ENCODE results near the gene MRAP. TPM values are rescaled to one million over a fixed set of nuclear protein-coding genes. Genes with fewer than 3 reads are reported as not detected.
"Not testable (repeated sequence)": the region's sequence is repeated elsewhere in the genome, so short reads cannot be mapped to it uniquely, and the experiment has no call there.

The MRAP gene
- total RNA-seq, 1 experiment from 2014 or later: not detected

GRCh38 chr21:32260130-32260529, 38.5 kb upstream of the MRAP start:
- no peak overlapping the region for H3K4me3 Mint-ChIP-seq (ENCODE audit: low read depth, unreplicated experiment)
- peaks cover 10% of the 10 kb centered on the region for H3K27me3 Mint-ChIP-seq (ENCODE audit: unreplicated experiment)
- intact Hi-C loops (cut with micrococcal nuclease; ENCODE audit: unreplicated experiment): no loop called here
- H3K4me1 Mint-ChIP-seq (ENCODE audit: low read depth, unreplicated experiment): peaks cover 13% of the 10 kb centered on the region
- CTCF ChIA-PET: interaction anchor here (0.7 kb wide), 1 partner anchor 13 kb away, joined by 3 read pairs; no protein-coding TSS in a partner anchor
- no TSS peak for BruUV-seq (replicated peaks)
- no peaks in the 10 kb centered on the region for H3K9me3 Mint-ChIP-seq (ENCODE audit: low read depth, unreplicated experiment)
- peaks cover 5% of the 10 kb centered on the region for H3K36me3 Mint-ChIP-seq (ENCODE audit: insufficient read depth, unreplicated experiment)
- no peak for TF ChIP-seq CTCF (IDR thresholded peaks at IDR 0.05; ENCODE audit: unreplicated experiment)
- no peak overlapping the region for H3K27ac Mint-ChIP-seq (ENCODE audit: unreplicated experiment)
- DNase-seq: no peak

- CTCF ChIA-PET: no interaction called here
- Mint-ChIP-seq H3K27me3 (ENCODE audit: unreplicated experiment) (no peaks in the 10 kb centered on the region), H3K9me3 (ENCODE audit: low read depth, unreplicated experiment) (no peaks in the 10 kb centered on the region), H3K4me1 (ENCODE audit: low read depth, unreplicated experiment) (peaks cover 13% of the 10 kb centered on the region), H3K27ac (ENCODE audit: unreplicated experiment) (no peak overlapping the region), H3K4me3 (ENCODE audit: low read depth, unreplicated experiment) (no peak overlapping the region), H3K36me3 (ENCODE audit: insufficient read depth, unreplicated experiment) (peaks cover 8% of the 10 kb centered on the region)
- no peak for TF ChIP-seq CTCF (IDR thresholded peaks at IDR 0.05; ENCODE audit: unreplicated experiment)
- DNase-seq: no peak
- BruUV-seq (replicated peaks): no TSS peak
- intact Hi-C loops (cut with micrococcal nuclease; ENCODE audit: unreplicated experiment): no loop called here
Observed at GRCh38 chr21:32261929-32262328, 36.7 kb upstream of the MRAP start.

- CTCF ChIA-PET; H3K4me3 Mint-ChIP-seq (ENCODE audit: low read depth, unreplicated experiment); H3K27me3 Mint-ChIP-seq (ENCODE audit: unreplicated experiment); intact Hi-C loops (cut with micrococcal nuclease; ENCODE audit: unreplicated experiment); DNase-seq; H3K9me3 Mint-ChIP-seq (ENCODE audit: low read depth, unreplicated experiment); H3K27ac Mint-ChIP-seq (ENCODE audit: unreplicated experiment); H3K36me3 Mint-ChIP-seq (ENCODE audit: insufficient read depth, unreplicated experiment); H3K4me1 Mint-ChIP-seq (ENCODE audit: low read depth, unreplicated experiment); BruUV-seq (replicated peaks): not testable (repeated sequence)
Observed at GRCh38 chr21:32265321-32265720, 33.3 kb upstream of the MRAP start.

GRCh38 chr21:32270748-32271147, 27.9 kb upstream of the MRAP start:
- CTCF ChIA-PET: no interaction called here

More at GRCh38 chr21:32270748-32271147, 27.9 kb upstream of the MRAP start:
- no peaks in the 10 kb centered on the region for H3K9me3 Mint-ChIP-seq (ENCODE audit: low read depth, unreplicated experiment)
- TF ChIP-seq CTCF (IDR thresholded peaks at IDR 0.05; ENCODE audit: unreplicated experiment): no peak
- no peak overlapping the region for H3K27ac Mint-ChIP-seq (ENCODE audit: unreplicated experiment)
- no peaks in the 10 kb centered on the region for H3K4me1 Mint-ChIP-seq (ENCODE audit: low read depth, unreplicated experiment)
- intact Hi-C loops (cut with micrococcal nuclease; ENCODE audit: unreplicated experiment): no loop called here
- no peak for DNase-seq
- H3K4me3 Mint-ChIP-seq (ENCODE audit: low read depth, unreplicated experiment): no peak overlapping the region
- BruUV-seq (replicated peaks): no TSS peak
- no peaks in the 10 kb centered on the region for H3K27me3 Mint-ChIP-seq (ENCODE audit: unreplicated experiment)
- H3K36me3 Mint-ChIP-seq (ENCODE audit: insufficient read depth, unreplicated experiment): peaks cover 5% of the 10 kb centered on the region
